ENCODE results near the gene CTSH. TPM values are rescaled to one million over a fixed set of nuclear protein-coding genes. Genes with fewer than 3 reads are reported as not detected.

Gene CTSH
- total and polyA plus RNA-seq, 12 donors: 26.4 to 122 (median 62.5) TPM

DNA sequence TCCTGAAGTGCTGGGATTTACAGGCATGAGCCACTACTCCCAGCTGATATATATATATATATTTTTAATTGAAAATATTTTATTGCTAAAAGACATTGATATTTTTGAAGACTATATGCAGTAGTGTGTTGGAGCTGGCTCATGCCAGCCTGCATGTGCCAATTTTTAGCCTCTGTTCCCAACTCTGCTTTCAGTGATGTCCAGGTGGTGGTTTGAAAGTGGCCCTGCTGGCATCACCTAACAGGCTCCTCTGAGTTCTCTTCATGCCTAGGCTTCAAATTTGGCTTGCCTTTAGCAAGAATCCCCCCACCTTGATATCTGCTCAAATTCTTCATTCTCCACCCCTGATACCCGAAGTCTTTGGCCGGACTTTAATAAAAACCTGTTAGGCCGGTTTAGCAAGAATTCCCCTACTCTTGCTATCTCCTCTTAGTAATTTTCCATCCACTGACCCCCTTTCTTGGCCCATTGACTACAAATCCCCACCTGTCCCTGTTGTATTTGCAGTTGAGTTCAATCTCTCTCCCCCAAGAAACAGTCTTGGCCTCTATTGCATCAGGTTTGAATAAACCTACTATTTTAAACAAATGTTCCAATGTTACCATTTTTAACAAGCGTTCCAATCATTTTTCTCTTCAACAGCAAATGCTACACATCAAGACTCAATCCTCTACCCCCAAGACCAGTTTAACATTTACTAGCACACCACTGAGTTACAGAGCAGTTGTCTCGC lies 23.9 kb upstream of the CTSH start:
- H3K9me3 ChIP-seq: no peaks in the 10 kb centered on the region
- H3K4me3 ChIP-seq: no peak overlapping the region
- DNase-seq (no peak), ATAC-seq (no peak)
- TF ChIP-seq, protein P1, sequence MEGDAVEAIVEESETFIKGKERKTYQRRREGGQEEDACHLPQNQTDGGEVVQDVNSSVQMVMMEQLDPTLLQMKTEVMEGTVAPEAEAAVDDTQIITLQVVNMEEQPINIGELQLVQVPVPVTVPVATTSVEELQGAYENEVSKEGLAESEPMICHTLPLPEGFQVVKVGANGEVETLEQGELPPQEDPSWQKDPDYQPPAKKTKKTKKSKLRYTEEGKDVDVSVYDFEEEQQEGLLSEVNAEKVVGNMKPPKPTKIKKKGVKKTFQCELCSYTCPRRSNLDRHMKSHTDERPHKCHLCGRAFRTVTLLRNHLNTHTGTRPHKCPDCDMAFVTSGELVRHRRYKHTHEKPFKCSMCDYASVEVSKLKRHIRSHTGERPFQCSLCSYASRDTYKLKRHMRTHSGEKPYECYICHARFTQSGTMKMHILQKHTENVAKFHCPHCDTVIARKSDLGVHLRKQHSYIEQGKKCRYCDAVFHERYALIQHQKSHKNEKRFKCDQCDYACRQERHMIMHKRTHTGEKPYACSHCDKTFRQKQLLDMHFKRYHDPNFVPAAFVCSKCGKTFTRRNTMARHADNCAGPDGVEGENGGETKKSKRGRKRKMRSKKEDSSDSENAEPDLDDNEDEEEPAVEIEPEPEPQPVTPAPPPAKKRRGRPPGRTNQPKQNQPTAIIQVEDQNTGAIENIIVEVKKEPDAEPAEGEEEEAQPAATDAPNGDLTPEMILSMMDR (IDR thresholded peaks at IDR 0.05): no peak
- WGBS, 2 donors: 97% methylated on average over 5 of the region's 5 CpGs
- H3K4me1 ChIP-seq: peaks cover 0 to 10% (median 0%) of the 10 kb centered on the region in 9 donors
- no peaks in the 10 kb centered on the region for H3K36me3 ChIP-seq
- no peak overlapping the region for H3K27ac ChIP-seq
- intact Hi-C loops (cut with DNase I): no loop called here
- no peaks in the 10 kb centered on the region for H3K27me3 ChIP-seq

GRCh38 chr15:78968114-78968513 lies 23.3 kb upstream of the CTSH start:
- no peak for DNase-seq
- Histone ChIP-seq H3K27ac (no peak overlapping the region), H3K9me3 (no peaks in the 10 kb centered on the region), H3K4me1 (peaks cover 0 to 10% (median 0%) of the 10 kb centered on the region in 9 donors), H3K4me3 (no peak overlapping the region), H3K27me3 (no peaks in the 10 kb centered on the region), H3K36me3 (no peaks in the 10 kb centered on the region)
- 94 to 98% methylated on average over 2 of the region's 2 CpGs for WGBS, 2 donors
- no peak for ATAC-seq
- intact Hi-C loops (cut with DNase I): no loop called here
- TF ChIP-seq, protein P1 (IDR thresholded peaks at IDR 0.05): no peak

DNA sequence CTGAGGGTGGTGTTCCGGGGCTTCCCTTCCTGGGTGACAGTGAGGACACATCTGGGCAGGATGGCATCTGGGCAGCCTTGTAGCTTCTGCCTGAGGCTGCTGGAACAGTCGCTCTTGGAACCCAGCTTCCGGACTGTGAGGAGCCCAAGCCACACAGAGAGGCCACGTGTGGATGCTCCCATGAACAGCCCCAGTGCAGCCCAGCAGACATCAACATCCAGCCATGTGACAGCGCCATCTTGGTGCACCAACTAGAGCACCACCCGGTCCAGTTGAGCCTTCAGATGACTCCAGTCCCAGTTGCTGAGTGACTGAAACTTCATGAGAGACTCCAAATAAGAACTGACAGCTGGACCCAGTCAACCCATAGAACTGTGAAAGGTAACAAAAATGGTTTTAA lies 15.5 kb upstream of the CTSH start:
- H3K9me3 ChIP-seq: no peaks in the 10 kb centered on the region
- H3K27ac ChIP-seq: no peak overlapping the region
- ATAC-seq: no peak
- no peak for DNase-seq
- no peaks in the 10 kb centered on the region for H3K27me3 ChIP-seq
- 93 to 94% methylated on average over 6 of the region's 6 CpGs for WGBS, 2 donors
- intact Hi-C loops (cut with DNase I): no loop called here
- no peaks in the 10 kb centered on the region for H3K36me3 ChIP-seq
- TF ChIP-seq, protein P1 (IDR thresholded peaks at IDR 0.05): no peak
- H3K4me1 ChIP-seq: no peaks in the 10 kb centered on the region
- H3K4me3 ChIP-seq: no peak overlapping the region

DNA sequence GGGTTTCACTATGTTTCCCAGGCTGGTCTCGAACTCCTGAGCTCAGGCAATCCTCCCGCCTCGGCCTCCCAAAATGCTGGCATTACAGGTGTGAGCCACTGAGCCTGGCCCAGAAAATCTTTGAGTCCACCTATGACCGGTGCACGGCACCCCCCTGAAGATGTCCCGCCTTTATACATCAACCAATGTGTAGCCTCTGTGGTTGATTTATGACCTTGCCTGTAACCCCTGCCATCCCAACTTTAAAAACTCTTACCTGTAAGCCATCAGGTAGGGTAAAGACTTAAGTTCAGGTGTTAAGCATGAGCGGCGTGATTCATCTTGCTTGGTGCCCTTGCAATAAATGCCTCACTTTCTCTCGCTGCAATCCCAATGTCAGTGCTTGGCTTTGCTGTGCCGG lies 14.5 kb upstream of the CTSH start:
- intact Hi-C loops (cut with DNase I): no loop called here
- H3K4me3 ChIP-seq: no peak overlapping the region
- DNase-seq (no peak), ATAC-seq (no peak)
- H3K36me3 ChIP-seq: no peaks in the 10 kb centered on the region
- no peaks in the 10 kb centered on the region for H3K4me1 ChIP-seq
- 96 to 98% methylated on average over 10 of the region's 10 CpGs for WGBS, 2 donors
- no peak overlapping the region for H3K27ac ChIP-seq
- no peaks in the 10 kb centered on the region for H3K27me3 ChIP-seq
- H3K9me3 ChIP-seq: no peaks in the 10 kb centered on the region
- TF ChIP-seq, protein P1 (IDR thresholded peaks at IDR 0.05): no peak
